Activated CD4-positive, alpha-beta memory T cell treated with anti-CD3 and anti-CD28 coated beads for 36 hours (primary cell): ENCODE results near the gene ACVR1. TPM values are rescaled to one million over a fixed set of nuclear protein-coding genes. Genes with fewer than 3 reads are reported as not detected.

Source experiments
- CTCF ChIA-PET: fragments of 350-600 bp; sonication (Branson Sonifier 250); formaldehyde crosslinking; loops from one replicate; lab custom pipeline; 2021; ENCODE audit warnings: antibody characterized with exemption, inconsistent platforms; lab: Charles Lee
- POLR2A ChIA-PET: fragments of 350-600 bp; sonication (Branson Sonifier 250); formaldehyde crosslinking; loops from one replicate; lab custom pipeline; 2021; ENCODE audit warnings: antibody characterized with exemption; lab: Charles Lee
- DNase-seq: peaks from one replicate; pipeline ENCODE4 v3.0.0-alpha.2; 2020
- H3K27ac Mint-ChIP-seq: one replicate; pipeline ENCODE4 v1.8.0; 2021; ENCODE audit warnings: mixed read lengths
- H3K27me3 Mint-ChIP-seq: one replicate; pipeline ENCODE4 v1.8.0; 2021; ENCODE audit warnings: mixed read lengths
- H3K36me3 Mint-ChIP-seq: one replicate; pipeline ENCODE4 v1.8.0; 2021; ENCODE audit warnings: mixed read lengths
- H3K4me1 Mint-ChIP-seq: one replicate; pipeline ENCODE4 v1.8.0; 2021; ENCODE audit warnings: low read depth, mixed read lengths
- H3K4me3 Mint-ChIP-seq: one replicate; pipeline ENCODE4 v1.8.0; 2021; ENCODE audit warnings: mild to moderate bottlenecking, mixed read lengths
- H3K9me3 Mint-ChIP-seq: one replicate; pipeline ENCODE4 v1.8.0; 2021; ENCODE audit warnings: mixed read lengths
- intact Hi-C: fragments of 100-400 bp; cut with micrococcal nuclease; formaldehyde crosslinking; loops from one replicate; pipeline ENCODE4 v1.15.1; 2023
- total RNA-seq, 2 experiments: library from RNA; stranded (reverse); gene quantifications; one replicate each; pipeline ENCODE4 v1.2.3, GENCODE V29; 2021

ACVR1 gene
- total RNA-seq, 2 experiments from 2014 or later = 24.8 to 25.0 TPM

GRCh38 chr2:157691131-157691530 lies 185.0 kb downstream of the ACVR1 start:
- ChIA-PET POLR2A (no interaction called here), CTCF (no interaction called here)
- H3K27me3 Mint-ChIP-seq = no peaks in the 10 kb centered on the region
- DNase-seq = no peak
- H3K9me3 Mint-ChIP-seq = no peaks in the 10 kb centered on the region
- no peak overlapping the region for H3K27ac Mint-ChIP-seq
- H3K36me3 Mint-ChIP-seq = no peaks in the 10 kb centered on the region
- H3K4me1 Mint-ChIP-seq = no peaks in the 10 kb centered on the region
- intact Hi-C loops = no loop called here
- no peak overlapping the region for H3K4me3 Mint-ChIP-seq

Other genes with a start within 250 kb of the ACVR1 start
- gene ACVR1C, start 247.5 kb downstream of the ACVR1 start, total RNA-seq = 1 to 10 TPM; 1.3 to 2.0 TPM
- not detected for gene UPP2, start 225.5 kb upstream of the ACVR1 start, total RNA-seq